Prostate gland (tissue), 2 donors: ENCODE results near the gene DUSP8.

ENCODE experiments used
- POLR2A ChIP-seq: fragments of 450-650 bp; IDR thresholded peaks from one replicate; pipeline ENCODE4 v1.6.1; 2016; ENCODE audit warnings: antibody characterized with exemption, mild to moderate bottlenecking
- POLR2AphosphoS5 ChIP-seq: sonication (generic); formaldehyde crosslinking; IDR thresholded peaks from one replicate; pipeline ENCODE4 v1.6.1; 2017; ENCODE audit warnings: antibody characterized with exemption
- TF ChIP-seq, protein P1 (sequence below), 4 experiments: fragments of 200-600 bp in 2 of 4; fragments of 450-650 bp in 2 of 4; sonication (generic) in 2 of 4; IDR thresholded peaks; 1 replicate in 3 of 4; 2 replicates in 1 of 4; pipeline ENCODE4 v1.5.1; 2016 to 2019; ENCODE audit warnings: antibody characterized with exemption in 4 of 4, mild to moderate bottlenecking in 2 of 4, moderate library complexity in 2 of 4

DNA sequence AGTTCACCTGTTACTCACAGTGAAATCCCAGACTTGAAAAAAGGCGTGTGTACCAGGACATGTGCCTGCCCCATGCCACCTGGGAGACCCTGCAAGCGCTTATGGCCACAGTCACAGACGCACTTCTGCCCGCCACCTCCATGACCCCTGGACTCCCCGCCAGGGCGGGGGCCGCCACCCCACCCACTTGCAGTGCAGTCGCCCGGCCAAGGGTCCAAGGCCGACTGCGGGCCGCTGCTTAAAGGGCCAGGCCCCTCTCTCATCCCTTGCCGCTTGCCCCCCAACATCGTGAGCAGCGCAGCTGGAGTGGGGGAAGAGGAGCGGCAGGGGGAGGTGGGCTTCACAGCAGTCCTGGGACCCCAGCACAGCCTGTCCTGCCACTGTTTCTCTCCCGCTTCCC lies 10.8 kb downstream of the DUSP8 start:
- TF ChIP-seq, protein P1, sequence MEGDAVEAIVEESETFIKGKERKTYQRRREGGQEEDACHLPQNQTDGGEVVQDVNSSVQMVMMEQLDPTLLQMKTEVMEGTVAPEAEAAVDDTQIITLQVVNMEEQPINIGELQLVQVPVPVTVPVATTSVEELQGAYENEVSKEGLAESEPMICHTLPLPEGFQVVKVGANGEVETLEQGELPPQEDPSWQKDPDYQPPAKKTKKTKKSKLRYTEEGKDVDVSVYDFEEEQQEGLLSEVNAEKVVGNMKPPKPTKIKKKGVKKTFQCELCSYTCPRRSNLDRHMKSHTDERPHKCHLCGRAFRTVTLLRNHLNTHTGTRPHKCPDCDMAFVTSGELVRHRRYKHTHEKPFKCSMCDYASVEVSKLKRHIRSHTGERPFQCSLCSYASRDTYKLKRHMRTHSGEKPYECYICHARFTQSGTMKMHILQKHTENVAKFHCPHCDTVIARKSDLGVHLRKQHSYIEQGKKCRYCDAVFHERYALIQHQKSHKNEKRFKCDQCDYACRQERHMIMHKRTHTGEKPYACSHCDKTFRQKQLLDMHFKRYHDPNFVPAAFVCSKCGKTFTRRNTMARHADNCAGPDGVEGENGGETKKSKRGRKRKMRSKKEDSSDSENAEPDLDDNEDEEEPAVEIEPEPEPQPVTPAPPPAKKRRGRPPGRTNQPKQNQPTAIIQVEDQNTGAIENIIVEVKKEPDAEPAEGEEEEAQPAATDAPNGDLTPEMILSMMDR (IDR thresholded peaks at IDR 0.05), result no peak
- TF ChIP-seq POLR2A, result no peak
- TF ChIP-seq POLR2AphosphoS5, result no peak
